Fibroblast of lung (primary cell): ENCODE results near the gene FAM3B.

ENCODE experiments used
- CTCF ChIP-seq, 2 donors: IDR thresholded peaks in 1 of 2; conservative IDR thresholded peaks in 1 of 2; 1 replicate in 1 of 2; 2 replicates in 1 of 2; pipeline ENCODE4 v1.5.1; 2011 to 2012; ENCODE audit warnings: low read length in 2 of 2, control low read depth in 1 of 2, inconsistent platforms in 1 of 2, low read depth in 1 of 2, mild to moderate bottlenecking in 1 of 2
- EZH2 ChIP-seq: IDR thresholded peaks from 2 replicates; pipeline ENCODE4 v1.5.1; 2012; ENCODE audit warnings: low read length, control low read depth, mild to moderate bottlenecking; ENCODE audit errors: missing control alignments

- TF ChIP-seq CTCF (conservative IDR thresholded peaks at IDR 0.05 in 1 of 2, IDR thresholded peaks at IDR 0.05 in 1 of 2; ENCODE audit: low read depth in 1 of 2, low read length in 2 of 2): no peak
- TF ChIP-seq EZH2: no peak
These were observed 73.5 kb downstream of the FAM3B start for GRCh38 chr21:41390043-41390639.
